Measurements from ENCODE around the gene SDC1.

DNA sequence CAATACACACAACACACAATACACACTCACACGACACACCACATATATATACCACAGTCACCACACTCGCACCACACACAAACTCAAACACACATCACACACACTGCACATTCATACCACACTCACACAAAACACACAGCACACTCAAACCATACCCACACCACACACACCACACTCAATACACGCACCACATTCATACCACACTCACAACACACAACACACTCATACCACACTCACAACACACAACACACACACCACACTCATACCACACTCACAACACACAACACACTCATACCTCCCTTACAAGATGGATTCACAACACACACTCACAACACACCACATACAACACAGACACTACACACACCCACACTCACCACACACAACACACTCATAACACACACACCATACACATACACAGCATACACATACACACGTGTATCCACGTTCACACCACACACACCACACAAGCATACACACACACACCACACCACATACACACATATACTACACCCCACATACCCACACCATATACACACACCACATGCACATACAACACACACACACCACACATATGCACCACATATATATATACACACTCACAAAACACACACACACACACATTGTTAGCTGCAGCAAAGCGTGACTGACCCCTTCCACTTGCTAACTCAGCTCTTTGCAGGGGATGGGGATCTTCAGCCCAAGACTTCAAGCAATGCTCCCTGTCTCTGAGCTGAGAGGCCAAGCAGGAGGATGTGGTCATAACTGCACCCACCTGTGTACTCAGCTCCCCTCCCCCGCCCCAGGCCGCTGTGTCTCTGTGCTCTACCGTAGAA lies 59.0 kb downstream of the SDC1 start:
- TF ChIP-seq FOXM1 (IDR thresholded peaks at IDR 0.05; ENCODE audit: borderline replicate concordance) (no peak), L3MBTL2 (conservative IDR thresholded peaks at IDR 0.05) (no peak), CTBP1 (IDR thresholded peaks at IDR 0.05; ENCODE audit: borderline replicate concordance) (no peak)

All from HEK293T (cell line).